ENCODE data around the gene USP28. TPM values are rescaled to one million over a fixed set of nuclear protein-coding genes. Genes with fewer than 3 reads are reported as not detected.

The USP28 gene
- total RNA-seq, 1 donor from 2014 or later: 11.6 TPM

GRCh38 chr11:113876798-113877669, 1.7 kb upstream of the USP28 start:
- no peak overlapping the region for H3K4me3 ChIP-seq (ENCODE audit: low read depth, low read length)
- DNase-seq (ENCODE audit: low read depth): no peak
- no peak for TF ChIP-seq CTCF (conservative IDR thresholded peaks at IDR 0.05; ENCODE audit: low read depth, low read length)

- no peak for TF ChIP-seq CTCF (conservative IDR thresholded peaks at IDR 0.05; ENCODE audit: low read depth, low read length)
- DNase-seq (ENCODE audit: low read depth): no peak
- peak overlapping the region; percentile 67 for H3K4me3 ChIP-seq (ENCODE audit: low read depth, low read length)
Observed at GRCh38 chr11:113876074-113876797, 864 bp upstream of the USP28 start.

- no peak for DNase-seq (ENCODE audit: low read depth)
Observed at GRCh38 chr11:113874581-113875233, 665 bp downstream of the USP28 start.

GRCh38 chr11:113874096-113874495, 1.3 kb downstream of the USP28 start:
- TF ChIP-seq CTCF (conservative IDR thresholded peaks at IDR 0.05; ENCODE audit: low read depth, low read length): no peak
- H3K4me3 ChIP-seq (ENCODE audit: low read depth, low read length): peak overlapping the region; percentile 87
- DNase-seq (ENCODE audit: low read depth): no peak

More at GRCh38 chr11:113874581-113875233, 665 bp downstream of the USP28 start:
- peak; percentile 3 for TF ChIP-seq CTCF (conservative IDR thresholded peaks at IDR 0.05; ENCODE audit: low read depth, low read length)
- H3K4me3 ChIP-seq (ENCODE audit: low read depth, low read length): peak overlapping the region; percentile 87

GRCh38 chr11:113873236-113873626, 2.1 kb downstream of the USP28 start:
- no peak for DNase-seq (ENCODE audit: low read depth)

GRCh38 chr11:113871336-113871735, 4.0 kb downstream of the USP28 start:
- no peak overlapping the region for H3K4me3 ChIP-seq (ENCODE audit: low read depth, low read length)
- no peak for TF ChIP-seq CTCF (conservative IDR thresholded peaks at IDR 0.05; ENCODE audit: low read depth, low read length)
- DNase-seq (ENCODE audit: low read depth): no peak

More at GRCh38 chr11:113873236-113873626, 2.1 kb downstream of the USP28 start:
- TF ChIP-seq CTCF (conservative IDR thresholded peaks at IDR 0.05; ENCODE audit: low read depth, low read length): no peak
- H3K4me3 ChIP-seq (ENCODE audit: low read depth, low read length): no peak overlapping the region

Data from epithelial cell of proximal tubule (primary cell).